ENCODE measurements around the gene COX7A2L. TPM values are rescaled to one million over a fixed set of nuclear protein-coding genes. Genes with fewer than 3 reads are reported as not detected.

The COX7A2L gene
- total and polyA plus RNA-seq, 4 experiments from 2014 or later: 77.2 to 267 (median 124) TPM

- peaks cover 44 to 79% of the 10 kb centered on the region in 2 donors for H3K36me3 Mint-ChIP-seq
- no peaks in the 10 kb centered on the region for H3K9me3 Mint-ChIP-seq
- H3K36me3 ChIP-seq (ENCODE audit: insufficient read depth, low read length): peaks cover 69% of the 10 kb centered on the region
- intact Hi-C loops (cut with micrococcal nuclease): loop anchor here (1.0 to 5.0 kb wide), 5 partner anchors 42 to 489 kb away; no protein-coding TSS in a partner anchor
- H3K4me3 Mint-ChIP-seq: no peak overlapping the region
- no peaks in the 10 kb centered on the region for H3K4me1 ChIP-seq (ENCODE audit: insufficient read depth, low read length)
- DNase-seq: no peak
- ChIA-PET POLR2A (ENCODE audit: partially characterized antibody) (interaction anchor here (0.6 to 1.4 kb wide), 7 partner anchors 57 to 459 kb away, joined by 3 to 4 read pairs (median 3); no protein-coding TSS in a partner anchor), CTCF (ENCODE audit: partially characterized antibody) (interaction anchor here (0.7 to 3.5 kb wide), 44 partner anchors 8 to 476 kb away, joined by 3 to 37 read pairs (median 5); no protein-coding TSS in a partner anchor)
- peak overlapping the region in 2 of 7 donors; percentile 19 to 49 for H3K27ac Mint-ChIP-seq
- no peak overlapping the region for H3K4me3 ChIP-seq (ENCODE audit: low read length in 2 of 2)
- H3K27me3 ChIP-seq (ENCODE audit: insufficient read depth, low read length): no peaks in the 10 kb centered on the region
- H3K27me3 Mint-ChIP-seq: no peaks in the 10 kb centered on the region
- no peak overlapping the region for H3K27ac ChIP-seq (ENCODE audit: low read depth, low read length)
- H3K4me1 Mint-ChIP-seq: peaks cover 2 to 9% (median 5%) of the 10 kb centered on the region in 4 donors
- H3K9me3 ChIP-seq (ENCODE audit: control insufficient read depth in 1 of 2, low read length in 2 of 2): no peaks in the 10 kb centered on the region
Measured at GRCh38 chr2:42328923-42329322, 32.1 kb downstream of the COX7A2L start.

GRCh38 chr2:42328148-42328833, 32.7 kb downstream of the COX7A2L start:
- no peak overlapping the region for H3K27ac ChIP-seq (ENCODE audit: low read depth, low read length)
- no peaks in the 10 kb centered on the region for H3K9me3 ChIP-seq (ENCODE audit: control insufficient read depth in 1 of 2, low read length in 2 of 2)
- H3K27ac Mint-ChIP-seq: peak overlapping the region; percentile 0 to 85 (median 62)
- ChIA-PET CTCF (ENCODE audit: partially characterized antibody) (interaction anchor here (0.6 to 3.5 kb wide), 44 partner anchors 8 to 476 kb away, joined by 3 to 37 read pairs (median 5); no protein-coding TSS in a partner anchor), POLR2A (ENCODE audit: partially characterized antibody) (interaction anchor here (0.6 to 1.4 kb wide), 8 partner anchors 22 to 459 kb away, joined by 3 to 4 read pairs (median 3); no protein-coding TSS in a partner anchor)
- H3K4me1 Mint-ChIP-seq: peaks cover 2 to 9% (median 5%) of the 10 kb centered on the region in 4 donors
- H3K36me3 Mint-ChIP-seq: peaks cover 38 to 72% of the 10 kb centered on the region in 2 donors
- no peak overlapping the region for H3K4me3 ChIP-seq (ENCODE audit: low read length in 2 of 2)
- H3K4me1 ChIP-seq (ENCODE audit: insufficient read depth, low read length): no peaks in the 10 kb centered on the region
- no peaks in the 10 kb centered on the region for H3K27me3 Mint-ChIP-seq
- peaks cover 66% of the 10 kb centered on the region for H3K36me3 ChIP-seq (ENCODE audit: insufficient read depth, low read length)
- H3K4me3 Mint-ChIP-seq: no peak overlapping the region
- intact Hi-C loops (cut with micrococcal nuclease): loop anchor here (1.0 to 5.0 kb wide), 5 partner anchors 41 to 488 kb away; no protein-coding TSS in a partner anchor
- DNase-seq: peak in 4 of 5 donors; percentile 31 to 37 (median 33)
- no peaks in the 10 kb centered on the region for H3K9me3 Mint-ChIP-seq
- no peaks in the 10 kb centered on the region for H3K27me3 ChIP-seq (ENCODE audit: insufficient read depth, low read length)

- no peak for DNase-seq
- Histone ChIP-seq H3K4me1 (ENCODE audit: insufficient read depth, low read length) (peaks cover 6% of the 10 kb centered on the region), H3K4me3 (ENCODE audit: low read length in 2 of 2) (no peak overlapping the region), H3K9me3 (ENCODE audit: control insufficient read depth in 1 of 2, low read length in 2 of 2) (no peaks in the 10 kb centered on the region), H3K27ac (ENCODE audit: low read depth, low read length) (no peak overlapping the region), H3K27me3 (ENCODE audit: insufficient read depth, low read length) (no peaks in the 10 kb centered on the region), H3K36me3 (ENCODE audit: insufficient read depth, low read length) (peaks cover 62% of the 10 kb centered on the region)
- ChIA-PET POLR2A (ENCODE audit: partially characterized antibody) (interaction anchor here (0.7 kb wide), 1 partner anchor 11 kb away, joined by 3 read pairs; no protein-coding TSS in a partner anchor), CTCF (ENCODE audit: partially characterized antibody) (interaction anchor here (0.9 to 3.5 kb wide), 5 partner anchors 12 to 457 kb away, joined by 3 to 16 read pairs (median 5); no protein-coding TSS in a partner anchor)
- Mint-ChIP-seq H3K4me3 (no peak overlapping the region), H3K4me1 (peaks cover 8 to 19% (median 11%) of the 10 kb centered on the region in 4 donors), H3K27ac (peak overlapping the region; percentile 13 to 74 (median 48)), H3K27me3 (no peaks in the 10 kb centered on the region), H3K36me3 (peaks cover 32 to 67% of the 10 kb centered on the region in 2 donors), H3K9me3 (no peaks in the 10 kb centered on the region)
- intact Hi-C loops (cut with micrococcal nuclease): loop anchor here (1.0 to 5.0 kb wide), 3 partner anchors 34 to 157 kb away; partner anchors contain the start of gene COX7A2L
Measured at GRCh38 chr2:42327125-42327524, 33.9 kb downstream of the COX7A2L start.

GRCh38 chr2:42325609-42326008, 35.4 kb downstream of the COX7A2L start:
- CTCF ChIA-PET (ENCODE audit: partially characterized antibody): interaction anchor here (0.8 to 2.5 kb wide), 3 partner anchors 30 to 455 kb away, joined by 3 to 14 read pairs (median 5); no protein-coding TSS in a partner anchor
- H3K9me3 ChIP-seq (ENCODE audit: control insufficient read depth in 1 of 2, low read length in 2 of 2): no peaks in the 10 kb centered on the region
- no peak overlapping the region for H3K4me3 ChIP-seq (ENCODE audit: low read length in 2 of 2)
- no peaks in the 10 kb centered on the region for H3K9me3 Mint-ChIP-seq
- no peak overlapping the region for H3K27ac ChIP-seq (ENCODE audit: low read depth, low read length)
- H3K36me3 ChIP-seq (ENCODE audit: insufficient read depth, low read length): peaks cover 55% of the 10 kb centered on the region
- peaks cover 28 to 68% of the 10 kb centered on the region in 2 donors for H3K36me3 Mint-ChIP-seq
- intact Hi-C loops (cut with micrococcal nuclease): loop anchor here (2.0 to 5.0 kb wide), 2 partner anchors 35 to 38 kb away; partner anchors contain the start of gene COX7A2L
- H3K4me1 Mint-ChIP-seq: peaks cover 15 to 34% (median 21%) of the 10 kb centered on the region in 4 donors
- no peaks in the 10 kb centered on the region for H3K27me3 ChIP-seq (ENCODE audit: insufficient read depth, low read length)
- no peaks in the 10 kb centered on the region for H3K27me3 Mint-ChIP-seq
- no peak overlapping the region for H3K4me3 Mint-ChIP-seq
- POLR2A ChIA-PET (ENCODE audit: partially characterized antibody): interaction anchor here (1.4 kb wide), 1 partner anchor 34 kb away, joined by 4 read pairs; no protein-coding TSS in a partner anchor
- H3K27ac Mint-ChIP-seq: peak overlapping the region in 4 of 7 donors; percentile 17 to 89 (median 55)
- DNase-seq: no peak
- H3K4me1 ChIP-seq (ENCODE audit: insufficient read depth, low read length): peaks cover 21% of the 10 kb centered on the region

- peak overlapping the region in 4 of 7 donors; percentile 49 to 85 (median 74) for H3K27ac Mint-ChIP-seq
- ChIA-PET CTCF (ENCODE audit: partially characterized antibody) (interaction anchor here (0.8 to 2.5 kb wide), 3 partner anchors 229 to 455 kb away, joined by 3 to 14 read pairs (median 5); no protein-coding TSS in a partner anchor), POLR2A (ENCODE audit: partially characterized antibody) (no interaction called here)
- Histone ChIP-seq H3K4me1 (ENCODE audit: insufficient read depth, low read length) (peaks cover 28% of the 10 kb centered on the region), H3K4me3 (ENCODE audit: low read length in 2 of 2) (no peak overlapping the region), H3K27ac (ENCODE audit: low read depth, low read length) (no peak overlapping the region), H3K27me3 (ENCODE audit: insufficient read depth, low read length) (no peaks in the 10 kb centered on the region), H3K36me3 (ENCODE audit: insufficient read depth, low read length) (peaks cover 55% of the 10 kb centered on the region), H3K9me3 (ENCODE audit: control insufficient read depth in 1 of 2, low read length in 2 of 2) (no peaks in the 10 kb centered on the region)
- no peaks in the 10 kb centered on the region for H3K27me3 Mint-ChIP-seq
- H3K36me3 Mint-ChIP-seq: peaks cover 33 to 66% of the 10 kb centered on the region in 2 donors
- peaks cover 17 to 36% (median 23%) of the 10 kb centered on the region in 4 donors for H3K4me1 Mint-ChIP-seq
- no peak for DNase-seq
- H3K4me3 Mint-ChIP-seq: no peak overlapping the region
- intact Hi-C loops (cut with micrococcal nuclease): loop anchor here (5.0 kb wide), 1 partner anchor 38 kb away; no protein-coding TSS in a partner anchor
- H3K9me3 Mint-ChIP-seq: no peaks in the 10 kb centered on the region
Measured at GRCh38 chr2:42324949-42325348, 36.1 kb downstream of the COX7A2L start.

GRCh38 chr2:42324244-42324643, 36.8 kb downstream of the COX7A2L start:
- H3K27ac Mint-ChIP-seq: peak overlapping the region in 6 of 7 donors; percentile 15 to 79 (median 48)
- Histone ChIP-seq H3K4me1 (ENCODE audit: insufficient read depth, low read length) (peaks cover 28% of the 10 kb centered on the region), H3K4me3 (ENCODE audit: low read length in 2 of 2) (no peak overlapping the region), H3K36me3 (ENCODE audit: insufficient read depth, low read length) (peaks cover 53% of the 10 kb centered on the region), H3K27ac (ENCODE audit: low read depth, low read length) (no peak overlapping the region), H3K27me3 (ENCODE audit: insufficient read depth, low read length) (no peaks in the 10 kb centered on the region), H3K9me3 (ENCODE audit: control insufficient read depth in 1 of 2, low read length in 2 of 2) (no peaks in the 10 kb centered on the region)
- POLR2A ChIA-PET (ENCODE audit: partially characterized antibody): interaction anchor here (0.6 kb wide), 2 partner anchors 83 to 99 kb away, joined by 3 to 4 read pairs; no protein-coding TSS in a partner anchor
- no peak overlapping the region for H3K4me3 Mint-ChIP-seq
- H3K4me1 Mint-ChIP-seq: peaks cover 17 to 37% (median 23%) of the 10 kb centered on the region in 4 donors
- H3K27me3 Mint-ChIP-seq: no peaks in the 10 kb centered on the region
- H3K9me3 Mint-ChIP-seq: no peaks in the 10 kb centered on the region
- DNase-seq: no peak
- CTCF ChIA-PET (ENCODE audit: partially characterized antibody): interaction anchor here (0.9 to 1.3 kb wide), 3 partner anchors 18 to 238 kb away, joined by 3 to 5 read pairs (median 5); no protein-coding TSS in a partner anchor
- intact Hi-C loops (cut with micrococcal nuclease): no loop called here
- peaks cover 29 to 61% of the 10 kb centered on the region in 2 donors for H3K36me3 Mint-ChIP-seq

Data from CD4-positive, alpha-beta memory T cell (primary cell).